A549 (cell line): ENCODE measurements around the gene KCNH8.
"Not testable (repeated sequence)": the region's sequence is repeated elsewhere in the genome, so short reads cannot be mapped to it uniquely, and the experiment has no call there.

Source experiments
- CHD4 ChIP-seq: fragments of 200-600 bp; sonication (generic); IDR thresholded peaks from 2 replicates; pipeline ENCODE4 v1.6.1; 2016; ENCODE audit warnings: antibody characterized with exemption, mild to moderate bottlenecking, borderline replicate concordance
- ESRRA ChIP-seq: fragments of 150-350 bp; IDR thresholded peaks from 2 replicates; pipeline ENCODE4 v1.6.1; 2014; ENCODE audit warnings: mild to moderate bottlenecking, low read length, borderline replicate concordance
- JUN ChIP-seq, 2 experiments: fragments of >200 bp; sonication (Bioruptor Twin); formaldehyde crosslinking; IDR thresholded peaks; 2 replicates in 1 of 2; 3 replicates in 1 of 2; pipeline ENCODE4 v1.6.1; 2016 to 2017
- PHF8 ChIP-seq: fragments of 200-600 bp; sonication (generic); IDR thresholded peaks from 2 replicates; pipeline ENCODE4 v1.6.1; 2016; ENCODE audit warnings: low read depth, mild to moderate bottlenecking, antibody characterized with exemption, moderate library complexity, borderline replicate concordance
- POLR2A ChIP-seq: IDR thresholded peaks from 2 replicates; pipeline ENCODE4 v1.6.1; 2012; ENCODE audit warnings: mild to moderate bottlenecking, low read length
- POLR2AphosphoS2 ChIP-seq: conservative IDR thresholded peaks from 2 replicates; pipeline ENCODE4 v1.6.1; 2012; ENCODE audit warnings: low read length, improper control_type of control experiment, inconsistent platforms
- TF ChIP-seq, protein P1 (sequence below): fragments of >200 bp; sonication (Bioruptor Twin); formaldehyde crosslinking; IDR thresholded peaks from 3 replicates; pipeline ENCODE4 v1.5.1; 2016
- TF ChIP-seq, protein P2 (sequence below): fragments of >200 bp; sonication (Bioruptor Twin); formaldehyde crosslinking; IDR thresholded peaks from 2 replicates; pipeline ENCODE4 v1.6.1; 2016
- TF ChIP-seq, protein P3 (sequence below): fragments of 200-600 bp; sonication (generic); IDR thresholded peaks from 2 replicates; pipeline ENCODE4 v1.6.1; 2016; ENCODE audit warnings: antibody characterized with exemption, mild to moderate bottlenecking, moderate library complexity
- TF ChIP-seq, protein P4 (sequence below): IDR thresholded peaks from 2 replicates; pipeline ENCODE4 v1.6.1; 2012
- TF ChIP-seq, protein P5 (sequence below): fragments of 450-650 bp; IDR thresholded peaks from 2 replicates; pipeline ENCODE4 v1.6.1; 2014; ENCODE audit warnings: antibody characterized with exemption
- TF ChIP-seq, protein P6 (sequence below): fragments of 250-450 bp; sonication (Bioruptor Pico); IDR thresholded peaks from 2 replicates; pipeline ENCODE4 v1.5.0; 2021; ENCODE audit warnings: mild to moderate bottlenecking, moderate library complexity, borderline replicate concordance

DNA sequence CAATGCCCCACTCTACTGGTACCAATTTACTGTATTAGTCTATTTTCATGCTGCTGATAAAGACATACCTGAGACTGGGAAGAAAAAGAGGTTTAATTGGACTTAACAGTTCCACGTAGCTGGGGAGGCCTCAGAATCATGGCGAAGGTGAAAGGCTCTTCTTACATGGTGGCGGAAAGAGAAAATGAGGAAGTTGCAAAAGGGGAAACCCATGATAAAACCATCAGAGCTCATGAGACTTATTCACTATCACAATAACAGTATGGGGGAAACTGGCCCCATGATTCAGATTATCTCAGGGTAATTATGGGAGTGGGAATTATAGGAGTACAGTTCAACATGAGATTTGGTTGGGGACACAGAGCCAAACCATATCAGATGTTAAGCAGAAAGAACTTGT, 81.6 kb downstream of the KCNH8 start:
- TF ChIP-seq, protein P1, sequence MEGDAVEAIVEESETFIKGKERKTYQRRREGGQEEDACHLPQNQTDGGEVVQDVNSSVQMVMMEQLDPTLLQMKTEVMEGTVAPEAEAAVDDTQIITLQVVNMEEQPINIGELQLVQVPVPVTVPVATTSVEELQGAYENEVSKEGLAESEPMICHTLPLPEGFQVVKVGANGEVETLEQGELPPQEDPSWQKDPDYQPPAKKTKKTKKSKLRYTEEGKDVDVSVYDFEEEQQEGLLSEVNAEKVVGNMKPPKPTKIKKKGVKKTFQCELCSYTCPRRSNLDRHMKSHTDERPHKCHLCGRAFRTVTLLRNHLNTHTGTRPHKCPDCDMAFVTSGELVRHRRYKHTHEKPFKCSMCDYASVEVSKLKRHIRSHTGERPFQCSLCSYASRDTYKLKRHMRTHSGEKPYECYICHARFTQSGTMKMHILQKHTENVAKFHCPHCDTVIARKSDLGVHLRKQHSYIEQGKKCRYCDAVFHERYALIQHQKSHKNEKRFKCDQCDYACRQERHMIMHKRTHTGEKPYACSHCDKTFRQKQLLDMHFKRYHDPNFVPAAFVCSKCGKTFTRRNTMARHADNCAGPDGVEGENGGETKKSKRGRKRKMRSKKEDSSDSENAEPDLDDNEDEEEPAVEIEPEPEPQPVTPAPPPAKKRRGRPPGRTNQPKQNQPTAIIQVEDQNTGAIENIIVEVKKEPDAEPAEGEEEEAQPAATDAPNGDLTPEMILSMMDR = not testable (repeated sequence)
- not testable (repeated sequence) for TF ChIP-seq POLR2AphosphoS2; POLR2A; ESRRA; JUN (IDR thresholded peaks at IDR 0.05); CHD4; PHF8
- TF ChIP-seq, protein P2, sequence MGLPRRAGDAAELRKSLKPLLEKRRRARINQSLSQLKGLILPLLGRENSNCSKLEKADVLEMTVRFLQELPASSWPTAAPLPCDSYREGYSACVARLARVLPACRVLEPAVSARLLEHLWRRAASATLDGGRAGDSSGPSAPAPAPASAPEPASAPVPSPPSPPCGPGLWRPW = not testable (repeated sequence)
- TF ChIP-seq, protein P3, sequence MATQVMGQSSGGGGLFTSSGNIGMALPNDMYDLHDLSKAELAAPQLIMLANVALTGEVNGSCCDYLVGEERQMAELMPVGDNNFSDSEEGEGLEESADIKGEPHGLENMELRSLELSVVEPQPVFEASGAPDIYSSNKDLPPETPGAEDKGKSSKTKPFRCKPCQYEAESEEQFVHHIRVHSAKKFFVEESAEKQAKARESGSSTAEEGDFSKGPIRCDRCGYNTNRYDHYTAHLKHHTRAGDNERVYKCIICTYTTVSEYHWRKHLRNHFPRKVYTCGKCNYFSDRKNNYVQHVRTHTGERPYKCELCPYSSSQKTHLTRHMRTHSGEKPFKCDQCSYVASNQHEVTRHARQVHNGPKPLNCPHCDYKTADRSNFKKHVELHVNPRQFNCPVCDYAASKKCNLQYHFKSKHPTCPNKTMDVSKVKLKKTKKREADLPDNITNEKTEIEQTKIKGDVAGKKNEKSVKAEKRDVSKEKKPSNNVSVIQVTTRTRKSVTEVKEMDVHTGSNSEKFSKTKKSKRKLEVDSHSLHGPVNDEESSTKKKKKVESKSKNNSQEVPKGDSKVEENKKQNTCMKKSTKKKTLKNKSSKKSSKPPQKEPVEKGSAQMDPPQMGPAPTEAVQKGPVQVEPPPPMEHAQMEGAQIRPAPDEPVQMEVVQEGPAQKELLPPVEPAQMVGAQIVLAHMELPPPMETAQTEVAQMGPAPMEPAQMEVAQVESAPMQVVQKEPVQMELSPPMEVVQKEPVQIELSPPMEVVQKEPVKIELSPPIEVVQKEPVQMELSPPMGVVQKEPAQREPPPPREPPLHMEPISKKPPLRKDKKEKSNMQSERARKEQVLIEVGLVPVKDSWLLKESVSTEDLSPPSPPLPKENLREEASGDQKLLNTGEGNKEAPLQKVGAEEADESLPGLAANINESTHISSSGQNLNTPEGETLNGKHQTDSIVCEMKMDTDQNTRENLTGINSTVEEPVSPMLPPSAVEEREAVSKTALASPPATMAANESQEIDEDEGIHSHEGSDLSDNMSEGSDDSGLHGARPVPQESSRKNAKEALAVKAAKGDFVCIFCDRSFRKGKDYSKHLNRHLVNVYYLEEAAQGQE = not testable (repeated sequence)
- TF ChIP-seq, protein P4, sequence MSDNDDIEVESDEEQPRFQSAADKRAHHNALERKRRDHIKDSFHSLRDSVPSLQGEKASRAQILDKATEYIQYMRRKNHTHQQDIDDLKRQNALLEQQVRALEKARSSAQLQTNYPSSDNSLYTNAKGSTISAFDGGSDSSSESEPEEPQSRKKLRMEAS = not testable (repeated sequence)
- TF ChIP-seq, protein P5, sequence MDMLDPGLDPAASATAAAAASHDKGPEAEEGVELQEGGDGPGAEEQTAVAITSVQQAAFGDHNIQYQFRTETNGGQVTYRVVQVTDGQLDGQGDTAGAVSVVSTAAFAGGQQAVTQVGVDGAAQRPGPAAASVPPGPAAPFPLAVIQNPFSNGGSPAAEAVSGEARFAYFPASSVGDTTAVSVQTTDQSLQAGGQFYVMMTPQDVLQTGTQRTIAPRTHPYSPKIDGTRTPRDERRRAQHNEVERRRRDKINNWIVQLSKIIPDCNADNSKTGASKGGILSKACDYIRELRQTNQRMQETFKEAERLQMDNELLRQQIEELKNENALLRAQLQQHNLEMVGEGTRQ = not testable (repeated sequence)
- TF ChIP-seq, protein P6, sequence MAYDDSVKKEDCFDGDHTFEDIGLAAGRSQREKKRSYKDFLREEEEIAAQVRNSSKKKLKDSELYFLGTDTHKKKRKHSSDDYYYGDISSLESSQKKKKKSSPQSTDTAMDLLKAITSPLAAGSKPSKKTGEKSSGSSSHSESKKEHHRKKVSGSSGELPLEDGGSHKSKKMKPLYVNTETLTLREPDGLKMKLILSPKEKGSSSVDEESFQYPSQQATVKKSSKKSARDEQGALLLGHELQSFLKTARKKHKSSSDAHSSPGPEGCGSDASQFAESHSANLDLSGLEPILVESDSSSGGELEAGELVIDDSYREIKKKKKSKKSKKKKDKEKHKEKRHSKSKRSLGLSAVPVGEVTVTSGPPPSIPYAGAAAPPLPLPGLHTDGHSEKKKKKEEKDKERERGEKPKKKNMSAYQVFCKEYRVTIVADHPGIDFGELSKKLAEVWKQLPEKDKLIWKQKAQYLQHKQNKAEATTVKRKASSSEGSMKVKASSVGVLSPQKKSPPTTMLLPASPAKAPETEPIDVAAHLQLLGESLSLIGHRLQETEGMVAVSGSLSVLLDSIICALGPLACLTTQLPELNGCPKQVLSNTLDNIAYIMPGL (CRISPR knock-in tag) = not testable (repeated sequence)
